H9 (cell line): ENCODE measurements around the gene YPEL3. TPM values are rescaled to one million over a fixed set of nuclear protein-coding genes. Genes with fewer than 3 reads are reported as not detected.

Experiments used
- DNase-seq: peaks from one replicate; pipeline ENCODE4 v3.0.0-alpha.2; 2017
- H2AFZ ChIP-seq: one replicate; pipeline ENCODE4 v1.6.1; 2013; ENCODE audit warnings: mild to moderate bottlenecking, low read length, control low read depth, moderate library complexity
- H2AK5ac ChIP-seq: 2 replicates; pipeline ENCODE4 v1.6.1; 2013; ENCODE audit warnings: low read length, control low read depth, mixed read lengths; ENCODE audit not compliant: insufficient read length
- H2BK120ac ChIP-seq: one replicate; pipeline ENCODE4 v1.6.1; 2013; ENCODE audit warnings: low read depth, mild to moderate bottlenecking, low read length, control low read depth, inconsistent platforms; ENCODE audit not compliant: poor library complexity, severe bottlenecking
- H2BK12ac ChIP-seq: 2 replicates; pipeline ENCODE4 v1.6.1; 2013; ENCODE audit warnings: low read length, control low read depth, mixed read lengths, low read depth; ENCODE audit not compliant: insufficient read length
- H2BK15ac ChIP-seq: 2 replicates; pipeline ENCODE4 v1.6.1; 2013; ENCODE audit warnings: low read depth, low read length, control low read depth
- H2BK20ac ChIP-seq: one replicate; pipeline ENCODE4 v1.6.1; 2013; ENCODE audit warnings: low read depth, mild to moderate bottlenecking, low read length, control low read depth, inconsistent platforms; ENCODE audit not compliant: poor library complexity, severe bottlenecking
- H2BK5ac ChIP-seq: 2 replicates; pipeline ENCODE4 v1.6.1; 2013; ENCODE audit warnings: low read length, control low read depth, mixed read lengths; ENCODE audit not compliant: insufficient read length
- H3K14ac ChIP-seq: 2 replicates; pipeline ENCODE4 v1.6.1; 2013; ENCODE audit warnings: low read length, control low read depth; ENCODE audit not compliant: insufficient read depth
- H3K18ac ChIP-seq: 2 replicates; pipeline ENCODE4 v1.6.1; 2013; ENCODE audit warnings: low read depth, mild to moderate bottlenecking, mixed read lengths, low read length, control low read depth; ENCODE audit not compliant: insufficient read length
- H3K23ac ChIP-seq: 2 replicates; pipeline ENCODE4 v1.6.1; 2013; ENCODE audit warnings: low read length, control low read depth, mixed read lengths, low read depth; ENCODE audit not compliant: insufficient read length
- H3K23me2 ChIP-seq: 2 replicates; pipeline ENCODE4 v1.6.1; 2013; ENCODE audit warnings: low read depth, mild to moderate bottlenecking, mixed read lengths, low read length, control low read depth; ENCODE audit not compliant: insufficient read length, poor library complexity, severe bottlenecking
- H3K27ac ChIP-seq: 2 replicates; pipeline ENCODE4 v1.5.1; 2013; ENCODE audit warnings: low read length, control low read depth, mixed read lengths, low read depth; ENCODE audit not compliant: insufficient read length
- H3K27me3 ChIP-seq: 2 replicates; pipeline ENCODE4 v1.6.1; 2013; ENCODE audit warnings: low read length, control low read depth, inconsistent platforms; ENCODE audit not compliant: insufficient read depth
- H3K4ac ChIP-seq: 2 replicates; pipeline ENCODE4 v1.6.1; 2013; ENCODE audit warnings: low read depth, mild to moderate bottlenecking, control low read depth, inconsistent platforms, low read length, moderate library complexity
- H3K4me1 ChIP-seq: 2 replicates; pipeline ENCODE4 v1.6.1; 2013; ENCODE audit warnings: low read length, control low read depth, inconsistent platforms; ENCODE audit not compliant: insufficient read depth
- H3K4me2 ChIP-seq: 2 replicates; pipeline ENCODE4 v1.6.1; 2013; ENCODE audit warnings: low read length, control low read depth, mixed read lengths; ENCODE audit not compliant: insufficient read length, insufficient read depth
- H3K56ac ChIP-seq: 2 replicates; pipeline ENCODE4 v1.6.1; 2013; ENCODE audit warnings: low read depth, mild to moderate bottlenecking, mixed read lengths, low read length, control low read depth; ENCODE audit not compliant: insufficient read length
- H3K79me1 ChIP-seq: 2 replicates; pipeline ENCODE4 v1.6.1; 2013; ENCODE audit warnings: low read depth, mild to moderate bottlenecking, moderate library complexity, low read length, control low read depth, inconsistent platforms; ENCODE audit not compliant: insufficient read depth, poor library complexity, severe bottlenecking
- H3K79me2 ChIP-seq: 2 replicates; pipeline ENCODE4 v1.6.1; 2013; ENCODE audit warnings: low read length, control low read depth, inconsistent platforms; ENCODE audit not compliant: insufficient read depth
- H3K9ac ChIP-seq: 2 replicates; pipeline ENCODE4 v1.6.1; 2013; ENCODE audit warnings: low read length, control low read depth, mixed read lengths; ENCODE audit not compliant: insufficient read length; ENCODE audit errors: extremely low read depth
- H3K9me3 ChIP-seq: one replicate; pipeline ENCODE4 v1.6.1; 2013; ENCODE audit warnings: low read depth, low read length, inconsistent platforms; ENCODE audit not compliant: control insufficient read depth
- H3T11ph ChIP-seq: one replicate; pipeline ENCODE4 v1.6.1; 2013; ENCODE audit warnings: mild to moderate bottlenecking, low read length, control low read depth, inconsistent platforms
- H4K20me1 ChIP-seq: one replicate; pipeline ENCODE4 v1.6.1; 2013; ENCODE audit not compliant: control insufficient read depth, insufficient read length, insufficient read depth
- H4K5ac ChIP-seq: 2 replicates; pipeline ENCODE4 v1.6.1; 2013; ENCODE audit warnings: low read depth, mild to moderate bottlenecking, mixed read lengths, low read length, control low read depth; ENCODE audit not compliant: insufficient read length
- H4K8ac ChIP-seq: replicated peaks from 2 replicates; pipeline ENCODE4 v1.6.1; 2013; ENCODE audit warnings: low read length, control low read depth, mixed read lengths, low read depth; ENCODE audit not compliant: insufficient read length
- H4K91ac ChIP-seq: 2 replicates; pipeline ENCODE4 v1.6.1; 2013; ENCODE audit warnings: low read depth, mild to moderate bottlenecking, moderate library complexity, mixed read lengths, low read length, control low read depth; ENCODE audit not compliant: insufficient read length
- H3K27ac Mint-ChIP-seq, 3 experiments: 2 replicates in 2 of 3; 3 replicates in 1 of 3; pipeline ENCODE4 v1.8.0; 2020 to 2021; ENCODE audit warnings: mixed read lengths in 3 of 3, mild to moderate bottlenecking in 1 of 3, moderate library complexity in 1 of 3
- H3K27me3 Mint-ChIP-seq: 2 replicates; pipeline ENCODE4 v1.8.0; 2021; ENCODE audit warnings: low read depth, mild to moderate bottlenecking, moderate library complexity, mixed read lengths
- H3K36me3 Mint-ChIP-seq, 3 experiments: 2 replicates in 2 of 3; 3 replicates in 1 of 3; pipeline ENCODE4 v1.8.0; 2020 to 2021; ENCODE audit warnings: low read depth in 3 of 3, mixed read lengths in 3 of 3; ENCODE audit not compliant: insufficient read depth in 1 of 3
- H3K4me1 Mint-ChIP-seq, 2 experiments: 2 replicates each; pipeline ENCODE4 v1.8.0; 2020; ENCODE audit warnings: mixed read lengths in 2 of 2
- H3K4me3 Mint-ChIP-seq, 2 experiments: 2 replicates in 1 of 2; 3 replicates in 1 of 2; pipeline ENCODE4 v1.8.0; 2020 to 2021; ENCODE audit warnings: mild to moderate bottlenecking in 2 of 2, mixed read lengths in 2 of 2, moderate library complexity in 1 of 2
- H3K9me3 Mint-ChIP-seq, 2 experiments: 2 replicates in 1 of 2; 3 replicates in 1 of 2; pipeline ENCODE4 v1.8.0; 2020; ENCODE audit warnings: mild to moderate bottlenecking in 2 of 2, mixed read lengths in 2 of 2, moderate library complexity in 1 of 2
- WGBS: extraction: QIAGEN DNeasy Blood & Tissue Kit; methylation state at CpG from one replicate; pipeline ENCODE4 v1.1.7; 2013; ENCODE audit warnings: missing lambda C conversion rate, low lambda C conversion rate, mixed read lengths; ENCODE audit not compliant: insufficient read length; ENCODE audit errors: extremely low coverage; 5-methylcytosine and 5-hydroxymethylcytosine counted together
- total RNA-seq: library from RNA; stranded (reverse); gene quantifications from 2 replicates; pipeline ENCODE4 v1.2.1, GENCODE V29; 2021
- TF ChIP-seq, protein P1 (sequence below): fragments of 200-600 bp; sonication (generic); conservative IDR thresholded peaks from 3 replicates; pipeline ENCODE4 v1.8.0; 2021; ENCODE audit warnings: antibody characterized with exemption, mild to moderate bottlenecking

YPEL3 gene
- total RNA-seq, 1 experiment from 2014 or later, result 27.5 TPM

DNA sequence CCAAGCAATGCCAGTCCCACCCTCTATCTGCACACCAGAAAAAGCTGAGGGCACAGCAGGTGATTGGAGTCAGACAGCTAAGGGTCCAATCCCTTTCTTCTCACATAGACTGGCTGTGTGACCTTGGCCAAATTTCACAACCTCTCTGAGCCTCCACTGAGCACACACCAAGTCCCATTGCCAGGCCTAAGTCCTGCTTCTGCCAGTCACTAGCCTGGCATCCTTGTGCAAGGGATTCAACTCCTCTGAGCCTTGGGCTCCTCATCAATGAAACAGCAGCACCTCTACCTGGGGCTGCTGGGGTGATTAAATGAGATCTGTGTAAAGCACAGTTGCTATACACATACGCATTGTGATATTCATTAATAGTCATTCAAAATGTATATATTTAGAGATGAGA is 49.4 kb downstream of the YPEL3 start:
- Mint-ChIP-seq H3K27me3 (peaks cover 17% of the 10 kb centered on the region), H3K4me1 (peaks cover 0 to 4% of the 10 kb centered on the region in 2 experiments; a peak in 3 of 4 replicates), H3K4me3 (no peak overlapping the region), H3K27ac (no peak overlapping the region), H3K9me3 (no peaks in the 10 kb centered on the region; a peak in 1 of 5 replicates), H3K36me3 (no peaks in the 10 kb centered on the region)
- Histone ChIP-seq H3T11ph (no peak overlapping the region), H3K23ac (no peak overlapping the region), H3K23me2 (no peaks in the 10 kb centered on the region), H3K79me2 (no peaks in the 10 kb centered on the region), H3K14ac (no peak overlapping the region), H2AFZ (no peak overlapping the region), H3K27ac (no peak overlapping the region), H2BK5ac (no peak overlapping the region), H3K27me3 (no peaks in the 10 kb centered on the region), H3K56ac (no peak overlapping the region), H2AK5ac (no peak overlapping the region), H2BK20ac (no peak overlapping the region), H3K9me3 (no peaks in the 10 kb centered on the region), H3K9ac (no peak overlapping the region), H3K18ac (no peak overlapping the region), H3K4me2 (no peak overlapping the region), H3K4me1 (no peaks in the 10 kb centered on the region), H3K4ac (no peak overlapping the region), H4K91ac (no peak overlapping the region), H2BK12ac (no peak overlapping the region), H2BK15ac (no peak overlapping the region), H3K79me1 (no peaks in the 10 kb centered on the region), H4K8ac (no peak overlapping the region), H2BK120ac (no peak overlapping the region), H4K20me1 (no peaks in the 10 kb centered on the region), H4K5ac (no peak overlapping the region)
- TF ChIP-seq, protein P1, sequence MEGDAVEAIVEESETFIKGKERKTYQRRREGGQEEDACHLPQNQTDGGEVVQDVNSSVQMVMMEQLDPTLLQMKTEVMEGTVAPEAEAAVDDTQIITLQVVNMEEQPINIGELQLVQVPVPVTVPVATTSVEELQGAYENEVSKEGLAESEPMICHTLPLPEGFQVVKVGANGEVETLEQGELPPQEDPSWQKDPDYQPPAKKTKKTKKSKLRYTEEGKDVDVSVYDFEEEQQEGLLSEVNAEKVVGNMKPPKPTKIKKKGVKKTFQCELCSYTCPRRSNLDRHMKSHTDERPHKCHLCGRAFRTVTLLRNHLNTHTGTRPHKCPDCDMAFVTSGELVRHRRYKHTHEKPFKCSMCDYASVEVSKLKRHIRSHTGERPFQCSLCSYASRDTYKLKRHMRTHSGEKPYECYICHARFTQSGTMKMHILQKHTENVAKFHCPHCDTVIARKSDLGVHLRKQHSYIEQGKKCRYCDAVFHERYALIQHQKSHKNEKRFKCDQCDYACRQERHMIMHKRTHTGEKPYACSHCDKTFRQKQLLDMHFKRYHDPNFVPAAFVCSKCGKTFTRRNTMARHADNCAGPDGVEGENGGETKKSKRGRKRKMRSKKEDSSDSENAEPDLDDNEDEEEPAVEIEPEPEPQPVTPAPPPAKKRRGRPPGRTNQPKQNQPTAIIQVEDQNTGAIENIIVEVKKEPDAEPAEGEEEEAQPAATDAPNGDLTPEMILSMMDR, result no peak
- WGBS, result no CpG with 5 or more reads among the region's 1 CpG
- no peak for DNase-seq
